ENCODE results near the gene EPC1.

DNA sequence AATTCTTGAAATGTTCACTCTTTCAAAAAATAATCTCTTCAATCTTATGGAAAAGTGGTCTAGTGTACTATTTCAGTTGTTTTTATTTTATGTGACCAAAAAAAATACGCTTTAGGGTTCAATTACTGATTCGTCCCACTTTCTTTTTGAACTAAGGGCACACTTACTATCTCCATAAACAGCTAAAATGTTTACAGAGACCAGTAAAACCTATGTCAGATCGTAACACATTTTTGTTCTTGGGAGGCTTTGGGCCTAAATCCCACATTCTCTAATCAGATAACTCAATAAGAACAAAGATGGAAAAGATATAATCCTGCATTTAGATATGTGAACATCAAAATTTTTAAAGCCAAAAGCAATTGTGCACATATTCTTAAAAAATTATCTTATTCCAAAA, 29.8 kb upstream of the EPC1 start:
- TF ChIP-seq EZH2 (IDR thresholded peaks at IDR 0.05; ENCODE audit: low read length, missing control alignments), result no peak
- TF ChIP-seq, protein P1, sequence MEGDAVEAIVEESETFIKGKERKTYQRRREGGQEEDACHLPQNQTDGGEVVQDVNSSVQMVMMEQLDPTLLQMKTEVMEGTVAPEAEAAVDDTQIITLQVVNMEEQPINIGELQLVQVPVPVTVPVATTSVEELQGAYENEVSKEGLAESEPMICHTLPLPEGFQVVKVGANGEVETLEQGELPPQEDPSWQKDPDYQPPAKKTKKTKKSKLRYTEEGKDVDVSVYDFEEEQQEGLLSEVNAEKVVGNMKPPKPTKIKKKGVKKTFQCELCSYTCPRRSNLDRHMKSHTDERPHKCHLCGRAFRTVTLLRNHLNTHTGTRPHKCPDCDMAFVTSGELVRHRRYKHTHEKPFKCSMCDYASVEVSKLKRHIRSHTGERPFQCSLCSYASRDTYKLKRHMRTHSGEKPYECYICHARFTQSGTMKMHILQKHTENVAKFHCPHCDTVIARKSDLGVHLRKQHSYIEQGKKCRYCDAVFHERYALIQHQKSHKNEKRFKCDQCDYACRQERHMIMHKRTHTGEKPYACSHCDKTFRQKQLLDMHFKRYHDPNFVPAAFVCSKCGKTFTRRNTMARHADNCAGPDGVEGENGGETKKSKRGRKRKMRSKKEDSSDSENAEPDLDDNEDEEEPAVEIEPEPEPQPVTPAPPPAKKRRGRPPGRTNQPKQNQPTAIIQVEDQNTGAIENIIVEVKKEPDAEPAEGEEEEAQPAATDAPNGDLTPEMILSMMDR (conservative IDR thresholded peaks at IDR 0.05 in 1 of 2, IDR thresholded peaks at IDR 0.05 in 1 of 2; ENCODE audit: low read depth in 1 of 2, low read length in 2 of 2), result no peak
